ENCODE results near the gene DTNB.
A peak's percentile ranks its signal among the peaks of the same experiment; 100 is the strongest.
"Not testable (repeated sequence)": the region's sequence is repeated elsewhere in the genome, so short reads cannot be mapped to it uniquely, and the experiment has no call there.

The DTNB gene

GRCh38 chr2:25684577-25685473 is 11.4 kb upstream of the DTNB start:
- no peak for DNase-seq (ENCODE audit: insufficient read length, low spot score)
- FAIRE-seq, result no peak
- TF ChIP-seq POLR2A (IDR thresholded peaks at IDR 0.05; ENCODE audit: low read depth, low read length) (no peak), TAF1 (IDR thresholded peaks at IDR 0.05; ENCODE audit: low read depth, low read length) (no peak), POU2F2 (IDR thresholded peaks at IDR 0.05; ENCODE audit: low read depth, low read length) (no peak), POLR2AphosphoS5 (IDR thresholded peaks at IDR 0.05; ENCODE audit: low read depth, low read length) (no peak), PAX5 (IDR thresholded peaks at IDR 0.05; ENCODE audit: insufficient read depth, low read length, severe bottlenecking) (no peak), SPI1 (IDR thresholded peaks at IDR 0.05; ENCODE audit: low read depth, low read length) (no peak)

- DNase-seq (ENCODE audit: insufficient read length, low spot score) (no peak), FAIRE-seq (no peak)
- TF ChIP-seq PAX5 (IDR thresholded peaks at IDR 0.05; ENCODE audit: insufficient read depth, low read length, severe bottlenecking), result no peak
- TF ChIP-seq POLR2AphosphoS5 (IDR thresholded peaks at IDR 0.05; ENCODE audit: low read depth, low read length), result no peak
Measured at GRCh38 chr2:25682082-25682481, 8.7 kb upstream of the DTNB start.

- FAIRE-seq, result no peak
- TF ChIP-seq SPI1 (IDR thresholded peaks at IDR 0.05; ENCODE audit: low read depth, low read length) (no peak), POLR2A (IDR thresholded peaks at IDR 0.05; ENCODE audit: low read depth, low read length) (no peak), POU2F2 (IDR thresholded peaks at IDR 0.05; ENCODE audit: low read depth, low read length) (no peak), POLR2AphosphoS5 (IDR thresholded peaks at IDR 0.05; ENCODE audit: low read depth, low read length) (no peak), PAX5 (IDR thresholded peaks at IDR 0.05; ENCODE audit: insufficient read depth, low read length, severe bottlenecking) (no peak), TAF1 (IDR thresholded peaks at IDR 0.05; ENCODE audit: low read depth, low read length) (no peak)
- DNase-seq (ENCODE audit: insufficient read length, low spot score), result no peak
Measured at GRCh38 chr2:25677877-25678276, 4.5 kb upstream of the DTNB start.

- FAIRE-seq, result no peak
- no peak for TF ChIP-seq POLR2AphosphoS5 (IDR thresholded peaks at IDR 0.05; ENCODE audit: low read depth, low read length)
- TF ChIP-seq SPI1 (IDR thresholded peaks at IDR 0.05; ENCODE audit: low read depth, low read length), result no peak
- TF ChIP-seq TAF1 (IDR thresholded peaks at IDR 0.05; ENCODE audit: low read depth, low read length), result no peak
- no peak for TF ChIP-seq PAX5 (IDR thresholded peaks at IDR 0.05; ENCODE audit: insufficient read depth, low read length, severe bottlenecking)
- TF ChIP-seq POU2F2 (IDR thresholded peaks at IDR 0.05; ENCODE audit: low read depth, low read length), result no peak
- no peak for TF ChIP-seq POLR2A (IDR thresholded peaks at IDR 0.05; ENCODE audit: low read depth, low read length)
- no peak for DNase-seq (ENCODE audit: insufficient read length, low spot score)
Measured at GRCh38 chr2:25674077-25674362, 643 bp upstream of the DTNB start.

- DNase-seq (ENCODE audit: insufficient read length, low spot score) (peak; percentile 60), FAIRE-seq (peak; percentile 45)
- TF ChIP-seq POU2F2 (IDR thresholded peaks at IDR 0.05; ENCODE audit: low read depth, low read length) (no peak), POLR2AphosphoS5 (IDR thresholded peaks at IDR 0.05; ENCODE audit: low read depth, low read length) (no peak), TAF1 (IDR thresholded peaks at IDR 0.05; ENCODE audit: low read depth, low read length) (no peak), POLR2A (IDR thresholded peaks at IDR 0.05; ENCODE audit: low read depth, low read length) (no peak), SPI1 (IDR thresholded peaks at IDR 0.05; ENCODE audit: low read depth, low read length) (no peak), PAX5 (IDR thresholded peaks at IDR 0.05; ENCODE audit: insufficient read depth, low read length, severe bottlenecking) (no peak)
Measured at GRCh38 chr2:25672494-25673299, 680 bp downstream of the DTNB start.

- no peak for DNase-seq (ENCODE audit: insufficient read length, low spot score)
- no peak for TF ChIP-seq POLR2AphosphoS5 (IDR thresholded peaks at IDR 0.05; ENCODE audit: low read depth, low read length)
- no peak for TF ChIP-seq PAX5 (IDR thresholded peaks at IDR 0.05; ENCODE audit: insufficient read depth, low read length, severe bottlenecking)
- no peak for TF ChIP-seq POLR2A (IDR thresholded peaks at IDR 0.05; ENCODE audit: low read depth, low read length)
- TF ChIP-seq POU2F2 (IDR thresholded peaks at IDR 0.05; ENCODE audit: low read depth, low read length), result no peak
- TF ChIP-seq SPI1 (IDR thresholded peaks at IDR 0.05; ENCODE audit: low read depth, low read length), result no peak
- no peak for TF ChIP-seq TAF1 (IDR thresholded peaks at IDR 0.05; ENCODE audit: low read depth, low read length)
- no peak for FAIRE-seq
Measured at GRCh38 chr2:25671622-25672021, 1.8 kb downstream of the DTNB start.

- no peak for DNase-seq (ENCODE audit: insufficient read length, low spot score)
Measured at GRCh38 chr2:25669520-25669919, 3.9 kb downstream of the DTNB start.

GRCh38 chr2:25666218-25666617 is 7.2 kb downstream of the DTNB start:
- TF ChIP-seq PAX5 (IDR thresholded peaks at IDR 0.05; ENCODE audit: insufficient read depth, low read length, severe bottlenecking), result no peak
- TF ChIP-seq POU2F2 (IDR thresholded peaks at IDR 0.05; ENCODE audit: low read depth, low read length), result no peak
- TF ChIP-seq TAF1 (IDR thresholded peaks at IDR 0.05; ENCODE audit: low read depth, low read length), result no peak
- TF ChIP-seq POLR2A (IDR thresholded peaks at IDR 0.05; ENCODE audit: low read depth, low read length), result no peak
- TF ChIP-seq SPI1 (IDR thresholded peaks at IDR 0.05; ENCODE audit: low read depth, low read length), result no peak
- no peak for TF ChIP-seq POLR2AphosphoS5 (IDR thresholded peaks at IDR 0.05; ENCODE audit: low read depth, low read length)

More at GRCh38 chr2:25669520-25669919, 3.9 kb downstream of the DTNB start:
- no peak for FAIRE-seq
- no peak for TF ChIP-seq SPI1 (IDR thresholded peaks at IDR 0.05; ENCODE audit: low read depth, low read length)

GRCh38 chr2:25665429-25665828 is 7.9 kb downstream of the DTNB start:
- not testable (repeated sequence) for FAIRE-seq; DNase-seq (ENCODE audit: insufficient read length, low spot score)

More at GRCh38 chr2:25666218-25666617, 7.2 kb downstream of the DTNB start:
- no peak for FAIRE-seq
- DNase-seq (ENCODE audit: insufficient read length, low spot score), result no peak

GRCh38 chr2:25664965-25665307 is 8.4 kb downstream of the DTNB start:
- no peak for DNase-seq (ENCODE audit: insufficient read length, low spot score)
- TF ChIP-seq PAX5 (IDR thresholded peaks at IDR 0.05; ENCODE audit: insufficient read depth, low read length, severe bottlenecking), result no peak
- no peak for TF ChIP-seq POLR2AphosphoS5 (IDR thresholded peaks at IDR 0.05; ENCODE audit: low read depth, low read length)
- TF ChIP-seq POU2F2 (IDR thresholded peaks at IDR 0.05; ENCODE audit: low read depth, low read length), result no peak
- no peak for TF ChIP-seq TAF1 (IDR thresholded peaks at IDR 0.05; ENCODE audit: low read depth, low read length)
- TF ChIP-seq POLR2A (IDR thresholded peaks at IDR 0.05; ENCODE audit: low read depth, low read length), result no peak
- no peak for TF ChIP-seq SPI1 (IDR thresholded peaks at IDR 0.05; ENCODE audit: low read depth, low read length)
- FAIRE-seq, result no peak

Measured in GM12891 (cell line).